Testis (tissue), 3 donors: ENCODE data around the gene SRPK3. TPM values are rescaled to one million over a fixed set of nuclear protein-coding genes. Genes with fewer than 3 reads are reported as not detected.

ENCODE experiments used
- DNase-seq: peaks from one replicate; pipeline ENCODE4 v3.0.0-alpha.2; 2019
- H3K27ac ChIP-seq, 2 donors: fragments of 200-600 bp; sonication (generic); one replicate each; pipeline ENCODE4 v1.5.1; 2019
- H3K27me3 ChIP-seq: fragments of 200-600 bp; sonication (generic); one replicate; pipeline ENCODE4 v1.5.1; 2019
- H3K36me3 ChIP-seq: fragments of 200-600 bp; sonication (generic); one replicate; pipeline ENCODE4 v1.5.1; 2017; ENCODE audit warnings: low read depth; ENCODE audit errors: missing control alignments
- H3K4me1 ChIP-seq: fragments of 200-600 bp; sonication (generic); one replicate; pipeline ENCODE4 v1.5.1; 2019
- H3K4me3 ChIP-seq, 2 donors: fragments of 200-600 bp; sonication (generic); one replicate each; pipeline ENCODE4 v1.5.1; 2017 to 2019
- H3K9me3 ChIP-seq: fragments of 200-600 bp; sonication (generic); one replicate; pipeline ENCODE4 v1.5.1; 2017
- POLR2A ChIP-seq: fragments of 450-650 bp; IDR thresholded peaks from one replicate; pipeline ENCODE4 v1.6.1; 2017; ENCODE audit warnings: antibody characterized with exemption, mild to moderate bottlenecking, moderate library complexity
- WGBS, 2 donors: methylation state at CpG; one replicate each; pipeline ENCODE4 v1.1.5; 2018; 5-methylcytosine and 5-hydroxymethylcytosine counted together
- intact Hi-C: fragments of 100-400 bp; cut with DNase I; formaldehyde crosslinking; loops from one replicate; pipeline ENCODE4 v1.15.1; 2023; ENCODE audit warnings: low total_unique reads
- polyA plus RNA-seq: library from polyadenylated mRNA; stranded (reverse); fragments of 350-450 nt; fragmentation: Illumina TruSeq; extraction: RNeasy Lipid Tissue Mini Kit (QIAGEN cat#74804); gene quantifications from one replicate; pipeline ENCODE4 v1.2.3, GENCODE V29; 2014; ENCODE audit warnings: low read depth, low replicate concordance; ENCODE audit not compliant: insufficient read depth
- total RNA-seq, 2 donors: library from RNA; depleted of rRNA; stranded (reverse); fragments of >200 nt; gene quantifications; one replicate each; pipeline ENCODE4 v1.2.3, GENCODE V29; 2016
- TF ChIP-seq, protein P1 (sequence below), 3 experiments: fragments of 450-650 bp in 2 of 3; fragments of 200-600 bp in 1 of 3; sonication (generic) in 1 of 3; IDR thresholded peaks; one replicate each; pipeline ENCODE4 v1.5.1; 2016 to 2019; ENCODE audit warnings: antibody characterized with exemption in 3 of 3, mild to moderate bottlenecking in 2 of 3, moderate library complexity in 1 of 3

Gene SRPK3
- total and polyA plus RNA-seq, 3 donors from 2014 or later: 0.62 to 2.2 (median 1.3) TPM

DNA sequence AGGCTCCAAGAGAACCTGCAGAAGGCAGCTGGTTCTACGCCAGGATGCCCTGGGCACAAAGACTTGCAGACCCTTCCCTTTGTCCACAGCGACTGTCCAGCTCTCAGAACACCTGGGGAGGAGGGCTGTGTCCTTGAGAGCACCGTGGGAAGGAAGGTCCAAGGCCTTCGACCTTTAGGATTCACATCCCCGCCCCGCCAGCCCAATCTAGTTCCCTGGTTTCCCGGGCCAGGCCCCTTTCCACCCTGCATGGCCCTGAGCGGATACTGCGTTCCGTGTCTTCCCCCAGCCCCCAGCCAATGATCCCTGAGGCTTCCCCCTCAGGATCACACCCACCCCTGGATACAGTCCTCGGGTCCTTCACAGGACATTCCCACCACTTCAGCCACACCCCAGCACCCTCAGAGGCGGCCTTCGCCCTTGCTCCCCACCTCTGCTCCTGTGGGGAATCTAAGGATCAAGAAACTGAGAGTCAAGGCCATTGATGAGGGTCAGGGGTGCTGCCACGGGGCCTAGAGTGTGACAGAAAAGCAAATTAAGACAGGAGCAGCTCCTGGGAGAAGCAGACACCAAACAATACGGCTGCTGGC, 47.1 kb upstream of the SRPK3 start:
- Histone ChIP-seq H3K27ac (no peak overlapping the region), H3K4me1 (no peaks in the 10 kb centered on the region), H3K4me3 (no peak overlapping the region), H3K9me3 (no peaks in the 10 kb centered on the region), H3K27me3 (no peaks in the 10 kb centered on the region), H3K36me3 (no peaks in the 10 kb centered on the region)
- WGBS, 2 donors: 84% methylated on average over 15 of the region's 15 CpGs; no CpG with 5 or more reads in 1 of the 2 donors
- no peak for TF ChIP-seq POLR2A
- TF ChIP-seq, protein P1, sequence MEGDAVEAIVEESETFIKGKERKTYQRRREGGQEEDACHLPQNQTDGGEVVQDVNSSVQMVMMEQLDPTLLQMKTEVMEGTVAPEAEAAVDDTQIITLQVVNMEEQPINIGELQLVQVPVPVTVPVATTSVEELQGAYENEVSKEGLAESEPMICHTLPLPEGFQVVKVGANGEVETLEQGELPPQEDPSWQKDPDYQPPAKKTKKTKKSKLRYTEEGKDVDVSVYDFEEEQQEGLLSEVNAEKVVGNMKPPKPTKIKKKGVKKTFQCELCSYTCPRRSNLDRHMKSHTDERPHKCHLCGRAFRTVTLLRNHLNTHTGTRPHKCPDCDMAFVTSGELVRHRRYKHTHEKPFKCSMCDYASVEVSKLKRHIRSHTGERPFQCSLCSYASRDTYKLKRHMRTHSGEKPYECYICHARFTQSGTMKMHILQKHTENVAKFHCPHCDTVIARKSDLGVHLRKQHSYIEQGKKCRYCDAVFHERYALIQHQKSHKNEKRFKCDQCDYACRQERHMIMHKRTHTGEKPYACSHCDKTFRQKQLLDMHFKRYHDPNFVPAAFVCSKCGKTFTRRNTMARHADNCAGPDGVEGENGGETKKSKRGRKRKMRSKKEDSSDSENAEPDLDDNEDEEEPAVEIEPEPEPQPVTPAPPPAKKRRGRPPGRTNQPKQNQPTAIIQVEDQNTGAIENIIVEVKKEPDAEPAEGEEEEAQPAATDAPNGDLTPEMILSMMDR (IDR thresholded peaks at IDR 0.05): no peak
- DNase-seq: no peak
- intact Hi-C loops: no loop called here

- no peak for TF ChIP-seq POLR2A
- TF ChIP-seq, protein P1 (IDR thresholded peaks at IDR 0.05): no peak
- H3K36me3 ChIP-seq: no peaks in the 10 kb centered on the region
- no peaks in the 10 kb centered on the region for H3K9me3 ChIP-seq
- H3K27me3 ChIP-seq: no peaks in the 10 kb centered on the region
- H3K4me1 ChIP-seq: no peaks in the 10 kb centered on the region
- no peak for DNase-seq
- intact Hi-C loops: no loop called here
- H3K4me3 ChIP-seq: no peak overlapping the region
- WGBS, 2 donors: 81 to 94% methylated on average over 2 of the region's 2 CpGs
- H3K27ac ChIP-seq: no peak overlapping the region
Observed at GRCh38 chrX:153734871-153735270, 46.0 kb upstream of the SRPK3 start.

DNA sequence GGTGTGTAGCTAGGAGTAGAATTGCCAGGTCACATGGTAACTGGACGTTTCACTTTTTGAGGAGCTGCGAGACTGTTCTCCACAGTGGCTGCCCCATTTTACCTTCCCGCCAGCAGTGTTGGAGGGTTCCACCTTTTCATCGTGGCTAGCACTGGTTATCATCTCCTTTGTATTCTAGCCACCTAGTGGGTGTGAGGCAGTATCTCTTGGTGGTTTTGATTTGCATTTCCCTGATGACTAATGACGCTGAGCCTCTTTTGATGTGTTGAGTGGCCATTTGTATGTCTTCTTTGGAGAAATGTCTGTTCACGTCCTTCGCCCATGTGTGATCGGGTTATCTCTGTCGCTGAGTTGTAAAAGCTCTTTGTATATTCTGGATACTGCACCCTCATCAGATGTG, 45.6 kb upstream of the SRPK3 start:
- no peaks in the 10 kb centered on the region for H3K27me3 ChIP-seq
- TF ChIP-seq POLR2A: no peak
- TF ChIP-seq, protein P1 (IDR thresholded peaks at IDR 0.05): no peak
- intact Hi-C loops: no loop called here
- whole genome bisulfite sequencing, 2 donors: 87 to 96% methylated on average over 7 to 9 of the region's 9 CpGs
- H3K4me3 ChIP-seq: no peak overlapping the region
- H3K4me1 ChIP-seq: no peaks in the 10 kb centered on the region
- no peaks in the 10 kb centered on the region for H3K9me3 ChIP-seq
- no peaks in the 10 kb centered on the region for H3K36me3 ChIP-seq
- H3K27ac ChIP-seq: no peak overlapping the region
- DNase-seq: no peak

GRCh38 chrX:153736071-153736820, 44.6 kb upstream of the SRPK3 start:
- Histone ChIP-seq H3K9me3 (no peaks in the 10 kb centered on the region), H3K27me3 (no peaks in the 10 kb centered on the region), H3K27ac (no peak overlapping the region), H3K36me3 (no peaks in the 10 kb centered on the region), H3K4me3 (no peak overlapping the region), H3K4me1 (no peaks in the 10 kb centered on the region)
- WGBS, 2 donors: 70% methylated on average over 2 of the region's 30 CpGs; no CpG with 5 or more reads in 1 of the 2 donors
- intact Hi-C loops: no loop called here
- no peak for DNase-seq
- TF ChIP-seq POLR2A: no peak
- TF ChIP-seq, protein P1 (IDR thresholded peaks at IDR 0.05): no peak
